Measurements from ENCODE around the gene GPC6.

- TF ChIP-seq CTCF (conservative IDR thresholded peaks at IDR 0.05; ENCODE audit: low read length) (no peak), EZH2phosphoT487 (IDR thresholded peaks at IDR 0.05; ENCODE audit: borderline replicate concordance, low read depth, low read length) (no peak)
Measured at GRCh38 chr13:93862259-93862658, 635.7 kb downstream of the GPC6 start.

Data from OCI-LY7 (cell line).